GM21423 (cell line): ENCODE data around the gene CPE.

Source experiments
- ATAC-seq: cut with Tn5 transposase; IDR thresholded peaks from one replicate; pipeline ENCODE4 v1.9.1; 2021; ENCODE audit warnings: mild to moderate bottlenecking, moderate library complexity; ENCODE audit not compliant: unreplicated experiment

CPE gene

GRCh38 chr4:165364452-165365080 lies 14.2 kb upstream of the CPE start:
- no peak for ATAC-seq

GRCh38 chr4:165367040-165367439 lies 11.8 kb upstream of the CPE start:
- ATAC-seq = no peak

GRCh38 chr4:165368114-165368513 lies 10.7 kb upstream of the CPE start:
- ATAC-seq = no peak

GRCh38 chr4:165368567-165368966 lies 10.2 kb upstream of the CPE start:
- ATAC-seq = no peak

GRCh38 chr4:165369522-165369921 lies 9.3 kb upstream of the CPE start:
- ATAC-seq = no peak

GRCh38 chr4:165370530-165370929 lies 8.3 kb upstream of the CPE start:
- no peak for ATAC-seq

GRCh38 chr4:165375465-165375864 lies 3.3 kb upstream of the CPE start:
- no peak for ATAC-seq

GRCh38 chr4:165378398-165378744 lies 437 bp upstream of the CPE start:
- no peak for ATAC-seq

- no peak for ATAC-seq
Observed at GRCh38 chr4:165379678-165380064, 863 bp downstream of the CPE start.

GRCh38 chr4:165380805-165381204 lies 2.0 kb downstream of the CPE start:
- no peak for ATAC-seq

- no peak for ATAC-seq
Observed at GRCh38 chr4:165381821-165382373, 3.1 kb downstream of the CPE start.

GRCh38 chr4:165382640-165383039 lies 3.8 kb downstream of the CPE start:
- ATAC-seq = no peak

GRCh38 chr4:165383591-165384073 lies 4.8 kb downstream of the CPE start:
- no peak for ATAC-seq

GRCh38 chr4:165384186-165384585 lies 5.4 kb downstream of the CPE start:
- no peak for ATAC-seq

GRCh38 chr4:165384598-165384997 lies 5.8 kb downstream of the CPE start:
- ATAC-seq = no peak

- no peak for ATAC-seq
Observed at GRCh38 chr4:165385126-165385525, 6.3 kb downstream of the CPE start.

GRCh38 chr4:165386328-165386727 lies 7.5 kb downstream of the CPE start:
- ATAC-seq = no peak

GRCh38 chr4:165388756-165389155 lies 9.9 kb downstream of the CPE start:
- no peak for ATAC-seq

- no peak for ATAC-seq
Observed at GRCh38 chr4:165393051-165393450, 14.2 kb downstream of the CPE start.

GRCh38 chr4:165393704-165394103 lies 14.9 kb downstream of the CPE start:
- no peak for ATAC-seq

GRCh38 chr4:165394275-165394674 lies 15.5 kb downstream of the CPE start:
- ATAC-seq = no peak

- ATAC-seq = no peak
Observed at GRCh38 chr4:165398570-165398969, 19.8 kb downstream of the CPE start.

GRCh38 chr4:165402375-165402774 lies 23.6 kb downstream of the CPE start:
- ATAC-seq = no peak
